Heart left ventricle (tissue), 13 donors: ENCODE measurements around the gene TMSB4X.

Experiments used
- POLR2A ChIP-seq, 2 donors: fragments of 450-650 bp; IDR thresholded peaks; one replicate each; pipeline ENCODE4 v1.6.1; 2017; ENCODE audit warnings: antibody characterized with exemption in 2 of 2, mild to moderate bottlenecking in 2 of 2, moderate library complexity in 2 of 2
- TF ChIP-seq, protein P1 (sequence below), 12 donors: fragments of 200-600 bp; sonication (generic) in 4 of 12; IDR thresholded peaks; one replicate each; pipeline versions ENCODE4 v1.5.0 to v1.8.0; 2018 to 2022; ENCODE audit warnings: antibody characterized with exemption in 12 of 12, mild to moderate bottlenecking in 5 of 12
- donor health status: ischemic (EF 13 %, LVEDD 7.1; RV severe dilation, severe dysfunction).
- donor health status: DM: no; HTN: yes; CAD: no.
- donor health status: DM: no; HTN: no; CAD: no.
- donor health status: ischemic (EF 25% LVEDD 6.9; RV normal size, moderate dysfunction).
- donor health status: ischemic (EF 25% LVEDD 5.7; RV mildly dilated, moderate dysfunction).
- donor health status: ischemic (EF 35%, LVEDD 5.7; RV mildly dilated, moderate dysfunction).
- donor health status: nonischemic (EF 11% LVEDD 7.7; RV severe dilation, severe dysfunction).
- donor health status: DM: yes; HTN: yes; CAD: no.
- donor health status: PGD.
- donor health status: ischemic (EF 29% LVEDD 5.4; RV normal size, mild dysfunction).
- donor health status: nonischemic (EF 23%, LVEDD 6.1; RV moderate dilation, normal function).

DNA sequence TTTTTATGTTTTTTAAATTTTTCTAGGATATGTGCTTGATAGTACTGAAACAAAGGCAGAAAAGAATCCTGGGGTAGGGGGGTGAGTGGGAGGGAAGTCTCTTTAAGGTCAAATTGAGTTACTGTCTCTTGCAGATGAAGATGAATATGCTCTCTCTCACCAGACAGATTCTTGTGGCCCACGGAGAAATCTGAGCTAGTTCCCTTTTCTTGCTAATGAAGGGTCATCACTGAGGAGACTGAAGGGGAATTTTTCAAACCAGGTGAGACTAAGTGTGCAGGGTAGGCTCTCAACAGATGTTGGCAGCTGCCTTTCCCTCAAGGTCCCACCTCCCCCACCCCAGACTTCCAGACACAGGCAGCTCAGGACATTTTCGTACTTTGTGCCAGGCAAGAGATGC, 48.0 kb downstream of the TMSB4X start:
- TF ChIP-seq, protein P1, sequence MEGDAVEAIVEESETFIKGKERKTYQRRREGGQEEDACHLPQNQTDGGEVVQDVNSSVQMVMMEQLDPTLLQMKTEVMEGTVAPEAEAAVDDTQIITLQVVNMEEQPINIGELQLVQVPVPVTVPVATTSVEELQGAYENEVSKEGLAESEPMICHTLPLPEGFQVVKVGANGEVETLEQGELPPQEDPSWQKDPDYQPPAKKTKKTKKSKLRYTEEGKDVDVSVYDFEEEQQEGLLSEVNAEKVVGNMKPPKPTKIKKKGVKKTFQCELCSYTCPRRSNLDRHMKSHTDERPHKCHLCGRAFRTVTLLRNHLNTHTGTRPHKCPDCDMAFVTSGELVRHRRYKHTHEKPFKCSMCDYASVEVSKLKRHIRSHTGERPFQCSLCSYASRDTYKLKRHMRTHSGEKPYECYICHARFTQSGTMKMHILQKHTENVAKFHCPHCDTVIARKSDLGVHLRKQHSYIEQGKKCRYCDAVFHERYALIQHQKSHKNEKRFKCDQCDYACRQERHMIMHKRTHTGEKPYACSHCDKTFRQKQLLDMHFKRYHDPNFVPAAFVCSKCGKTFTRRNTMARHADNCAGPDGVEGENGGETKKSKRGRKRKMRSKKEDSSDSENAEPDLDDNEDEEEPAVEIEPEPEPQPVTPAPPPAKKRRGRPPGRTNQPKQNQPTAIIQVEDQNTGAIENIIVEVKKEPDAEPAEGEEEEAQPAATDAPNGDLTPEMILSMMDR (IDR thresholded peaks at IDR 0.05): no peak
- no peak for TF ChIP-seq POLR2A (IDR thresholded peaks at IDR 0.05)
